Naive thymus-derived CD4-positive, alpha-beta T cell (primary cell): ENCODE results near the gene GEN1. TPM values are rescaled to one million over a fixed set of nuclear protein-coding genes. Genes with fewer than 3 reads are reported as not detected.

Experiments used
- ATAC-seq: fragments of 150-1000 bp; cut with Tn5 transposase; 2 replicates; pipeline ENCODE4 v1.10.0; 2021; ENCODE audit warnings: mild to moderate bottlenecking, moderate library complexity
- CTCF ChIA-PET: fragments of 350-600 bp; sonication (Branson Sonifier 250); formaldehyde crosslinking; loops from one replicate; lab custom pipeline; 2021; ENCODE audit warnings: antibody characterized with exemption; lab: Charles Lee
- POLR2A ChIA-PET: fragments of 350-600 bp; sonication (Branson Sonifier 250); formaldehyde crosslinking; loops from one replicate; lab custom pipeline; 2021; ENCODE audit warnings: antibody characterized with exemption, inconsistent platforms; lab: Charles Lee
- DNase-seq, 9 donors: peaks; one replicate each; pipeline versions ENCODE4 v3.0.0 to v3.0.0-alpha.2; 2020 to 2022; ENCODE audit warnings: mixed read lengths in 1 of 9
- H3K27ac ChIP-seq: one replicate; pipeline ENCODE4 v1.7.0; 2013; ENCODE audit warnings: mild to moderate bottlenecking, low read depth, low read length, moderate library complexity
- H3K27me3 ChIP-seq, 2 donors: one replicate each; pipeline ENCODE4 v1.7.0; 2013; ENCODE audit warnings: low read length in 2 of 2, mild to moderate bottlenecking in 2 of 2, moderate library complexity in 2 of 2; ENCODE audit not compliant: control insufficient read depth in 2 of 2, insufficient read depth in 2 of 2
- H3K36me3 ChIP-seq, 3 experiments: 1 replicate in 2 of 3; 2 replicates in 1 of 3; pipeline ENCODE4 v1.7.0; 2013; ENCODE audit warnings: low read length in 3 of 3, mild to moderate bottlenecking in 3 of 3, moderate library complexity in 1 of 3; ENCODE audit not compliant: insufficient read depth in 3 of 3, control insufficient read depth in 2 of 3
- H3K4me1 ChIP-seq, 2 donors: one replicate each; pipeline ENCODE4 v1.7.0; 2013; ENCODE audit warnings: low read length in 2 of 2, mild to moderate bottlenecking in 2 of 2, moderate library complexity in 1 of 2; ENCODE audit not compliant: control insufficient read depth in 2 of 2, insufficient read depth in 2 of 2
- H3K4me3 ChIP-seq: 2 replicates; pipeline ENCODE4 v1.7.0; 2013; ENCODE audit warnings: mild to moderate bottlenecking, low read length
- H3K9me3 ChIP-seq, 3 experiments: 1 replicate in 2 of 3; 2 replicates in 1 of 3; pipeline ENCODE4 v1.7.0; 2013; ENCODE audit warnings: low read length in 3 of 3; ENCODE audit not compliant: control insufficient read depth in 2 of 3
- H3K27ac Mint-ChIP-seq, 9 donors: one replicate each; pipeline ENCODE4 v1.8.0; 2020 to 2022; ENCODE audit warnings: mixed read lengths in 9 of 9, mild to moderate bottlenecking in 8 of 9, moderate library complexity in 5 of 9, inconsistent platforms in 2 of 9
- H3K27me3 Mint-ChIP-seq, 5 donors: one replicate each; pipeline ENCODE4 v1.8.0; 2021 to 2022; ENCODE audit warnings: mixed read lengths in 5 of 5, mild to moderate bottlenecking in 1 of 5
- H3K36me3 Mint-ChIP-seq, 5 donors: one replicate each; pipeline ENCODE4 v1.8.0; 2020 to 2022; ENCODE audit warnings: mixed read lengths in 5 of 5, mild to moderate bottlenecking in 3 of 5, inconsistent platforms in 1 of 5
- H3K4me1 Mint-ChIP-seq, 7 donors: one replicate each; pipeline ENCODE4 v1.8.0; 2020 to 2022; ENCODE audit warnings: mixed read lengths in 7 of 7, mild to moderate bottlenecking in 3 of 7, inconsistent platforms in 1 of 7
- H3K4me3 Mint-ChIP-seq, 10 donors: one replicate each; pipeline ENCODE4 v1.8.0; 2020 to 2022; ENCODE audit warnings: mild to moderate bottlenecking in 10 of 10, mixed read lengths in 10 of 10, moderate library complexity in 6 of 10, inconsistent platforms in 2 of 10
- H3K9me3 Mint-ChIP-seq, 11 donors: one replicate each; pipeline ENCODE4 v1.8.0; 2020 to 2022; ENCODE audit warnings: mixed read lengths in 11 of 11, mild to moderate bottlenecking in 4 of 11, inconsistent platforms in 1 of 11, moderate library complexity in 1 of 11
- intact Hi-C, 2 donors: fragments of 100-400 bp; cut with micrococcal nuclease; formaldehyde crosslinking; loops; one replicate each; pipeline ENCODE4 v1.15.1; 2023
- polyA plus RNA-seq, 2 donors: library from polyadenylated mRNA; unstranded; fragments of 300-500 nt; fragmentation: Illumina TruSeq; gene quantifications; one replicate each; pipeline ENCODE4 v1.2.3, GENCODE V29; 2021
- total RNA-seq, 6 experiments: library from RNA in 5 of 6; stranded (reverse) in 5 of 6; gene quantifications; 1 replicate in 5 of 6; 2 replicates in 1 of 6; pipeline ENCODE4 v1.2.3 and lab custom pipeline; 2021 to 2026

GEN1 gene
- total and polyA plus RNA-seq, 7 experiments from 2014 or later, result 0.44 to 25.8 (median 5.8) TPM

DNA sequence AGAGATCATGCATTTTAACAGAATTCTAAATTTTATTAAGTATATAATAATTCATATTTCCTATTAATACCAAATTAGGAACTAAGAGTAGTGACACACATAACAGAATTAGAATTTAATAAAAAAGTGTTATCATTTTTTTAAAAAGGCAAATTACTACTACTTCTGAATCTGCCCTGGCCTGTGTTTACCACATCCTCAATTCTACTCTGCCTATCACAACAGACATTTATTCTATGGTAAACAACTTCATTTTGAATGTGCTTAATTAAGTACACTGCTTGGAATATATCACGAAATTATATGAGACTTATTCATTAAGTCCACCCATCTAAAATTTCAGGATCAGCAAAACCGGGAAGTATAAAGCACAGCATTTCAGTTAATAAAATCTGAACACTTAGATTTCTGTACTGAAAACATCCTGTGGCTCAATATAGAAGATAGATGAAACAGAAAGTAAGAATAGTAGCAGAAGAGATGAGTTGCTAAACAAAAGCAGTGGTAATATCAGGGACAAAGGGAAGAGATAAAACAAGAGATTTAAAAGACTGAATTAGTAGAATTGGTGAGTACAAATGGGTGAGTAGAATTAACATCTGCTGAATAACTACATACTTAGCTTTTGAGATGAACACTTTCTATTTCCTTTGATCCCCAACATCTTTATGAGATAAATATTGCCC, 4.0 kb upstream of the GEN1 start:
- ChIA-PET CTCF (interaction anchor here (0.7 kb wide), 1 partner anchor 136 kb away, joined by 3 read pairs; no protein-coding TSS in a partner anchor), POLR2A (no interaction called here)
- ATAC-seq, result no peak
- Histone ChIP-seq H3K9me3 (no peaks in the 10 kb centered on the region), H3K27ac (no peak overlapping the region), H3K36me3 (peaks cover 0 to 12% (median 0%) of the 10 kb centered on the region in 3 experiments), H3K4me3 (no peak overlapping the region), H3K27me3 (no peaks in the 10 kb centered on the region), H3K4me1 (peaks cover 0 to 10% of the 10 kb centered on the region in 2 donors)
- H3K27ac Mint-ChIP-seq, result peak overlapping the region in 3 of 9 donors; percentile 3 to 77 (median 11)
- H3K9me3 Mint-ChIP-seq, result peaks cover 0 to 1% (median 0%) of the 10 kb centered on the region in 11 donors
- H3K4me1 Mint-ChIP-seq, result peaks cover 12 to 39% (median 26%) of the 10 kb centered on the region in 7 donors
- intact Hi-C loops, result loop anchor here in 1 of 2 donors (5.0 kb wide), 1 partner anchor 1597 kb away; no protein-coding TSS in a partner anchor
- DNase-seq, result no peak
- H3K36me3 Mint-ChIP-seq, result peaks cover 0 to 5% (median 4%) of the 10 kb centered on the region in 5 donors
- peak overlapping the region in 4 of 10 donors; percentile 2 to 64 (median 8) for H3K4me3 Mint-ChIP-seq
- no peaks in the 10 kb centered on the region for H3K27me3 Mint-ChIP-seq

- POLR2A ChIA-PET, result no interaction called here
- H3K4me1 ChIP-seq, result peaks cover 0 to 10% of the 10 kb centered on the region in 2 donors
- Mint-ChIP-seq H3K4me1 (peaks cover 13 to 47% (median 29%) of the 10 kb centered on the region in 7 donors), H3K36me3 (peaks cover 0 to 4% (median 0%) of the 10 kb centered on the region in 5 donors), H3K4me3 (peak overlapping the region; percentile 82 to 94 (median 90)), H3K27me3 (no peaks in the 10 kb centered on the region), H3K27ac (peak overlapping the region in 4 of 9 donors; percentile 14 to 92 (median 65)), H3K9me3 (peaks cover 0 to 1% (median 0%) of the 10 kb centered on the region in 11 donors)
- DNase-seq (no peak), ATAC-seq (no peak)
- no peaks in the 10 kb centered on the region for H3K27me3 ChIP-seq
- CTCF ChIA-PET, result no interaction called here
- H3K36me3 ChIP-seq, result peaks cover 0 to 12% (median 0%) of the 10 kb centered on the region in 3 experiments
- H3K9me3 ChIP-seq, result no peaks in the 10 kb centered on the region
- no peak overlapping the region for H3K27ac ChIP-seq
- intact Hi-C loops, result loop anchor here in 1 of 2 donors (1.0 to 5.0 kb wide), 3 partner anchors 8 to 1595 kb away; no protein-coding TSS in a partner anchor
- peak overlapping the region; percentile 89 for H3K4me3 ChIP-seq
Observed at GRCh38 chr2:17752246-17752645, 1.7 kb upstream of the GEN1 start.

- Histone ChIP-seq H3K27me3 (no peaks in the 10 kb centered on the region), H3K27ac (peak overlapping the region; percentile 99), H3K9me3 (no peaks in the 10 kb centered on the region), H3K4me3 (peak overlapping the region; percentile 89), H3K36me3 (peaks cover 0 to 12% (median 0%) of the 10 kb centered on the region in 3 experiments), H3K4me1 (peaks cover 0 to 10% of the 10 kb centered on the region in 2 donors)
- POLR2A ChIA-PET, result no interaction called here
- CTCF ChIA-PET, result no interaction called here
- DNase-seq (peak in 2 of 9 donors; percentile 25 to 64), ATAC-seq (peak; percentile 44)
- no peaks in the 10 kb centered on the region for H3K27me3 Mint-ChIP-seq
- H3K36me3 Mint-ChIP-seq, result peaks cover 0 to 4% (median 0%) of the 10 kb centered on the region in 5 donors
- H3K4me1 Mint-ChIP-seq, result peaks cover 13 to 48% (median 29%) of the 10 kb centered on the region in 7 donors
- H3K4me3 Mint-ChIP-seq, result peak overlapping the region; percentile 82 to 94 (median 90)
- intact Hi-C loops, result loop anchor here in 1 of 2 donors (1.0 to 5.0 kb wide), 5 partner anchors 9 to 1594 kb away; partner anchors contain the start of gene RDH14
- peak overlapping the region; percentile 56 to 98 (median 94) for H3K27ac Mint-ChIP-seq
- H3K9me3 Mint-ChIP-seq, result peaks cover 0 to 1% (median 0%) of the 10 kb centered on the region in 11 donors
Observed at GRCh38 chr2:17752892-17753802, 791 bp upstream of the GEN1 start.

DNA sequence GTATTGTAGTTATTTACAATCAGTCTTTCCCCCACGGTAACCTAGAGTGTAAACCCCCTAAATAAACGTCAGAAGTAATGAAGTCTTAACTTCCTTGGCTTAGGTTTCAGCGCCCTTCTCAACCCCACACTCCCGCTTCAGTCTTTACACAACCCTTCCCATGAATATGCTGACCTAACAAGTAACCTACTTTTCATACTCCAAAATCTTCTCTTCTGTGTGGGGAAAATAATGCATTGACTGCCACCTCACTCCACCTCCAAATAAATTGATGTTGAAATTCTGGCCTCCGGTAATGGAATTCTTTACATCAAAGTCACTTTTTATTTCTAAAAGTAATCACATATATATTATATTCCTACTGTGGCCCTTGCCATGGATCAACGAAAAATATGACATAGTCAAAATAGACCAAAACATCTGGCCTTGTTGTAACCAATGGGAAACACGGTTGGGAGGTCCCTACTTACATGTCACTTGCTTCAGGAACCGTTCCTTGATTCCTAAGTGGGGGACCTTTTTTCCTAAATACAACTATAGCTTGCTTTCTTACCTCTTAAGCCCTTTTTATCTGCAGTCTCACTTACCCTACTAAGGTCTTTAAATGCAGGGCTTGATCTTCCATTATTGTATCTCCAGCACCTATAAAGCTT, 961 bp downstream of the GEN1 start:
- Histone ChIP-seq H3K4me3 (peak overlapping the region; percentile 89), H3K9me3 (no peaks in the 10 kb centered on the region), H3K4me1 (peaks cover 0 to 10% of the 10 kb centered on the region in 2 donors), H3K27me3 (no peaks in the 10 kb centered on the region), H3K36me3 (peaks cover 0 to 12% (median 0%) of the 10 kb centered on the region in 3 experiments), H3K27ac (peak overlapping the region; percentile 99)
- intact Hi-C loops, result loop anchor here (1.0 to 5.0 kb wide), 3 partner anchors 805 to 1594 kb away; partner anchors contain the start of gene RDH14 (in 1 of the 2)
- Mint-ChIP-seq H3K4me1 (peaks cover 16 to 49% (median 28%) of the 10 kb centered on the region in 7 donors), H3K27me3 (no peaks in the 10 kb centered on the region), H3K36me3 (peaks cover 0 to 4% (median 0%) of the 10 kb centered on the region in 5 donors), H3K4me3 (peak overlapping the region; percentile 82 to 94 (median 90)), H3K9me3 (peaks cover 0 to 1% (median 0%) of the 10 kb centered on the region in 11 donors), H3K27ac (peak overlapping the region; percentile 65 to 98 (median 94))
- DNase-seq, result no peak
- ChIA-PET CTCF (no interaction called here), POLR2A (interaction anchor here (1.1 kb wide), 1 partner anchor 29 kb away, joined by 3 read pairs; no protein-coding TSS in a partner anchor)
- ATAC-seq, result no peak

DNA sequence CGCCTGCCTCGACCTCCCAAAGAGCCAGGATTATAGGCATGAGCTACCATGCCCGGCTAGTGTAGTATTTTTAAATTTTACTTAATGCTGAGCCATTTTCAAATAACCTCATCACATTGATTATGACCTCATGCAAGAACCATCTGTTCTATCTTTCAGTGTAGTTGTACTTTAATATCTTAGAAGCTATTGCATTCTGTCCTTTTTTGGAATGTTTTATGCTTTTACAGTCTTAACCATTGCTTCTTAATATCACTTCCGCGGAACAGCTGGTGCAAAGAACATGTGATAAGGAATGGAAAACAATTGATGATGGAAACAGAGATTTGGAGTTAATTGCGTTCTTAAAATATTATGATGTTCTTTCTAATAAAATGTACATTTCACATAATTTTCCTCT, 2.7 kb downstream of the GEN1 start:
- Histone ChIP-seq H3K27ac (no peak overlapping the region), H3K4me3 (no peak overlapping the region), H3K27me3 (no peaks in the 10 kb centered on the region), H3K9me3 (no peaks in the 10 kb centered on the region), H3K4me1 (peaks cover 0 to 10% of the 10 kb centered on the region in 2 donors), H3K36me3 (peaks cover 0 to 12% (median 0%) of the 10 kb centered on the region in 3 experiments)
- ChIA-PET POLR2A (no interaction called here), CTCF (no interaction called here)
- Mint-ChIP-seq H3K4me1 (peaks cover 11 to 42% (median 19%) of the 10 kb centered on the region in 7 donors), H3K4me3 (peak overlapping the region in 2 of 10 donors; percentile 25 to 37), H3K9me3 (no peaks in the 10 kb centered on the region), H3K27ac (no peak overlapping the region), H3K36me3 (peaks cover 0 to 8% (median 0%) of the 10 kb centered on the region in 5 donors), H3K27me3 (no peaks in the 10 kb centered on the region)
- no peak for ATAC-seq
- DNase-seq, result no peak
- intact Hi-C loops, result no loop called here
